ENCODE measurements around the gene MEIS2.

GRCh38 chr15:36844534-36844998 is 255.8 kb downstream of the MEIS2 start:
- TF ChIP-seq RAD21 (conservative IDR thresholded peaks at IDR 0.05) (no peak), CTCF (IDR thresholded peaks at IDR 0.05; ENCODE audit: poor library complexity, severe bottlenecking) (no peak), MXI1 (conservative IDR thresholded peaks at IDR 0.05; ENCODE audit: poor library complexity, severe bottlenecking) (no peak), POLR2AphosphoS5 (IDR thresholded peaks at IDR 0.05) (no peak)
